Measurements from ENCODE around the gene KCNH1.

DNA sequence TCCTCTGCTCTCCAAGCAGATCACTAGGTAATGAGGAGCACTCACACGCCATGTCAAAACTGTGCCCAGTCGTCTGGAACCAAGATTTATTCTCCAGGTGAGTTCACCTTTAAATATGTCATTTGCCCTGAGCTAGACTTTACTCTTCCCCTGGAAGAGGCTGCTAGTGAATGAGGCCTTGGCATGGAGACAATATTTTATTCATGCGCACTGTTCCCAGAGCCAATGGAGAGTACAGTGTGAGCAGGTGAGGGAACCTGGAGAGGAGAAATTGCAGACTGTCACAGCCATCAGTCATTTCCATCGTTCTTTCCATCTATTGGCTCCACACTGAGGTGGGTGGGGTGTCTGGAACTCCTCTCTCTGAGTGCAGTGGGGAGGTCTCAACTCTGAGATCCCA lies 333.6 kb downstream of the KCNH1 start:
- TF ChIP-seq, protein P1, sequence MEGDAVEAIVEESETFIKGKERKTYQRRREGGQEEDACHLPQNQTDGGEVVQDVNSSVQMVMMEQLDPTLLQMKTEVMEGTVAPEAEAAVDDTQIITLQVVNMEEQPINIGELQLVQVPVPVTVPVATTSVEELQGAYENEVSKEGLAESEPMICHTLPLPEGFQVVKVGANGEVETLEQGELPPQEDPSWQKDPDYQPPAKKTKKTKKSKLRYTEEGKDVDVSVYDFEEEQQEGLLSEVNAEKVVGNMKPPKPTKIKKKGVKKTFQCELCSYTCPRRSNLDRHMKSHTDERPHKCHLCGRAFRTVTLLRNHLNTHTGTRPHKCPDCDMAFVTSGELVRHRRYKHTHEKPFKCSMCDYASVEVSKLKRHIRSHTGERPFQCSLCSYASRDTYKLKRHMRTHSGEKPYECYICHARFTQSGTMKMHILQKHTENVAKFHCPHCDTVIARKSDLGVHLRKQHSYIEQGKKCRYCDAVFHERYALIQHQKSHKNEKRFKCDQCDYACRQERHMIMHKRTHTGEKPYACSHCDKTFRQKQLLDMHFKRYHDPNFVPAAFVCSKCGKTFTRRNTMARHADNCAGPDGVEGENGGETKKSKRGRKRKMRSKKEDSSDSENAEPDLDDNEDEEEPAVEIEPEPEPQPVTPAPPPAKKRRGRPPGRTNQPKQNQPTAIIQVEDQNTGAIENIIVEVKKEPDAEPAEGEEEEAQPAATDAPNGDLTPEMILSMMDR (IDR thresholded peaks at IDR 0.05; ENCODE audit: insufficient read depth, low read depth, low read length): no peak
- TF ChIP-seq EZH2 (IDR thresholded peaks at IDR 0.05; ENCODE audit: insufficient read depth, low read length): no peak

Data from astrocyte (in vitro differentiated cells and primary cell).